ENCODE measurements around the gene MAP3K14. TPM values are rescaled to one million over a fixed set of nuclear protein-coding genes. Genes with fewer than 3 reads are reported as not detected.

The MAP3K14 gene
- total RNA-seq, 8 experiments from 2014 or later = 1.4 to 5.0 (median 3.2) TPM

- no peak overlapping the region for H3K27ac ChIP-seq
- no peak overlapping the region for H3K4me3 ChIP-seq
- no peak for ATAC-seq (replicated peaks in 6 of 8)
- in situ Hi-C loops (cut with MboI; ENCODE audit: low pct_unique_long_range_greater_than_20kb in 2 of 9, low sequenced_read_pairs in 9 of 9, unreplicated experiment in 9 of 9) = no loop called here
- 51 to 100% (median 84%) methylated on average over 1 to 7 of the region's 7 CpGs; no CpG with 5 or more reads in 2 of the 10 experiments for WGBS, 10 experiments
- H3K4me1 ChIP-seq (replicated peaks in 1 of 2) = peaks cover 20 to 24% of the 10 kb centered on the region in 2 donors
Measured at GRCh38 chr17:45318561-45319230, 1.9 kb upstream of the MAP3K14 start.

- peak overlapping the region; percentile 47 to 65 for H3K27ac ChIP-seq
- H3K4me1 ChIP-seq (replicated peaks in 1 of 2) = peaks cover 26 to 28% of the 10 kb centered on the region in 2 donors
- WGBS, 10 experiments = 0 to 10% (median 0%) methylated on average over 1 to 18 of the region's 54 CpGs; no CpG with 5 or more reads in 2 of the 10 experiments
- ATAC-seq (replicated peaks in 6 of 8) = peak; percentile 71 to 89 (median 85)
- peak overlapping the region; percentile 58 to 84 (median 61) for H3K4me3 ChIP-seq
- in situ Hi-C loops (cut with MboI; ENCODE audit: low pct_unique_long_range_greater_than_20kb in 2 of 9, low sequenced_read_pairs in 9 of 9, unreplicated experiment in 9 of 9) = no loop called here
Measured at GRCh38 chr17:45317111-45317928, 500 bp upstream of the MAP3K14 start.

GRCh38 chr17:45315648-45316433 lies 979 bp downstream of the MAP3K14 start:
- H3K4me1 ChIP-seq (replicated peaks in 1 of 2) = peaks cover 28 to 32% of the 10 kb centered on the region in 2 donors
- WGBS, 10 experiments = 0 to 80% (median 7%) methylated on average over 1 to 11 of the region's 13 CpGs
- no peak for ATAC-seq (replicated peaks in 6 of 8)
- peak overlapping the region; percentile 58 to 84 (median 61) for H3K4me3 ChIP-seq
- H3K27ac ChIP-seq = peak overlapping the region; percentile 80 to 82
- in situ Hi-C loops (cut with MboI; ENCODE audit: low pct_unique_long_range_greater_than_20kb in 2 of 9, low sequenced_read_pairs in 9 of 9, unreplicated experiment in 9 of 9) = no loop called here

- in situ Hi-C loops (cut with MboI; ENCODE audit: low pct_unique_long_range_greater_than_20kb in 2 of 9, low sequenced_read_pairs in 9 of 9, unreplicated experiment in 9 of 9) = no loop called here
- Histone ChIP-seq H3K4me3 (peak overlapping the region in 3 of 5 donors; percentile 4 to 76 (median 58)), H3K27ac (no peak overlapping the region), H3K4me1 (replicated peaks in 1 of 2) (peaks cover 28 to 32% of the 10 kb centered on the region in 2 donors)
- ATAC-seq (replicated peaks in 6 of 8) = no peak
- WGBS, 10 experiments = 3 to 63% (median 41%) methylated on average over 2 to 8 of the region's 11 CpGs
Measured at GRCh38 chr17:45314741-45315647, 1.8 kb downstream of the MAP3K14 start.

GRCh38 chr17:45313996-45314740 lies 2.7 kb downstream of the MAP3K14 start:
- Histone ChIP-seq H3K4me1 (replicated peaks in 1 of 2) (peaks cover 28 to 32% of the 10 kb centered on the region in 2 donors), H3K4me3 (peak overlapping the region in 1 of 5 donors; percentile 4), H3K27ac (no peak overlapping the region)
- ATAC-seq (replicated peaks in 6 of 8) = no peak
- in situ Hi-C loops (cut with MboI; ENCODE audit: low pct_unique_long_range_greater_than_20kb in 2 of 9, low sequenced_read_pairs in 9 of 9, unreplicated experiment in 9 of 9) = no loop called here
- WGBS, 10 experiments = 0 to 90% (median 64%) methylated on average over 2 to 7 of the region's 7 CpGs; no CpG with 5 or more reads in 1 of the 10 experiments

GRCh38 chr17:45313421-45313771 lies 3.4 kb downstream of the MAP3K14 start:
- Histone ChIP-seq H3K27ac (no peak overlapping the region), H3K4me3 (no peak overlapping the region), H3K4me1 (replicated peaks in 1 of 2) (peaks cover 28 to 32% of the 10 kb centered on the region in 2 donors)
- WGBS, 10 experiments = 79 to 100% (median 87%) methylated on average over 2 to 5 of the region's 5 CpGs; no CpG with 5 or more reads in 5 of the 10 experiments
- ATAC-seq (replicated peaks in 6 of 8) = no peak
- in situ Hi-C loops (cut with MboI; ENCODE audit: low pct_unique_long_range_greater_than_20kb in 2 of 9, low sequenced_read_pairs in 9 of 9, unreplicated experiment in 9 of 9) = no loop called here

GRCh38 chr17:45312477-45313420 lies 4.1 kb downstream of the MAP3K14 start:
- in situ Hi-C loops (cut with MboI; ENCODE audit: low pct_unique_long_range_greater_than_20kb in 2 of 9, low sequenced_read_pairs in 9 of 9, unreplicated experiment in 9 of 9) = no loop called here
- H3K4me1 ChIP-seq (replicated peaks in 1 of 2) = peaks cover 28 to 32% of the 10 kb centered on the region in 2 donors
- 0 to 86% (median 63%) methylated on average over 2 to 7 of the region's 8 CpGs for WGBS, 10 experiments
- ATAC-seq (replicated peaks in 6 of 8) = no peak
- no peak overlapping the region for H3K4me3 ChIP-seq
- H3K27ac ChIP-seq = no peak overlapping the region

GRCh38 chr17:45311760-45312476 lies 4.9 kb downstream of the MAP3K14 start:
- peak in 3 of 8 experiments; percentile 2 to 36 (median 6) for ATAC-seq (replicated peaks in 6 of 8)
- in situ Hi-C loops (cut with MboI; ENCODE audit: low pct_unique_long_range_greater_than_20kb in 2 of 9, low sequenced_read_pairs in 9 of 9, unreplicated experiment in 9 of 9) = no loop called here
- 9 to 100% (median 71%) methylated on average over 1 to 4 of the region's 10 CpGs; no CpG with 5 or more reads in 1 of the 10 experiments for WGBS, 10 experiments
- no peak overlapping the region for H3K4me3 ChIP-seq
- H3K4me1 ChIP-seq (replicated peaks in 1 of 2) = peaks cover 28 to 32% of the 10 kb centered on the region in 2 donors
- no peak overlapping the region for H3K27ac ChIP-seq

- ATAC-seq (replicated peaks in 6 of 8) = peak in 1 of 8 experiments; percentile 5
- Histone ChIP-seq H3K4me1 (replicated peaks in 1 of 2) (peaks cover 28 to 32% of the 10 kb centered on the region in 2 donors), H3K27ac (no peak overlapping the region), H3K4me3 (no peak overlapping the region)
- in situ Hi-C loops (cut with MboI; ENCODE audit: low pct_unique_long_range_greater_than_20kb in 2 of 9, low sequenced_read_pairs in 9 of 9, unreplicated experiment in 9 of 9) = no loop called here
- 88 to 100% (median 97%) methylated on average over 1 to 3 of the region's 4 CpGs; no CpG with 5 or more reads in 4 of the 10 experiments for WGBS, 10 experiments
Measured at GRCh38 chr17:45311401-45311759, 5.4 kb downstream of the MAP3K14 start.

Data from motor neuron (in vitro differentiated cells).